H1 (cell line): Measurements from ENCODE around the gene TTLL7. TPM values are rescaled to one million over a fixed set of nuclear protein-coding genes. Genes with fewer than 3 reads are reported as not detected.

Experiments used
- CTCF ChIA-PET: fragments of 300-600 bp; sonication (Branson Sonifier 250); formaldehyde crosslinking; loops from one replicate; lab custom pipeline; 2021; ENCODE audit not compliant: partially characterized antibody; lab: Charles Lee
- POLR2A ChIA-PET: fragments of 300-600 bp; sonication (Branson Sonifier 250); formaldehyde crosslinking; loops from one replicate; lab custom pipeline; 2021; ENCODE audit warnings: inconsistent platforms; ENCODE audit not compliant: partially characterized antibody; lab: Charles Lee
- DNase-seq, 2 experiments: peaks; one replicate each; pipeline versions ENCODE4 v3.0.0 to v3.0.0-alpha.2; 2010 to 2022; ENCODE audit warnings: low spot score in 2 of 2, low read depth in 1 of 2, mixed read lengths in 1 of 2
- FAIRE-seq: peaks from 2 replicates; lab custom pipeline; 2011; peaks lifted over from hg19 to GRCh38; lab: Jason Lieb, UNC
- H2AFZ ChIP-seq: 2 replicates; pipeline ENCODE4 v1.8.1; 2012; ENCODE audit warnings: low read length, inconsistent platforms
- H2AK5ac ChIP-seq: 2 replicates; pipeline ENCODE4 v1.6.1; 2013; ENCODE audit warnings: low read depth, low read length
- H2BK120ac ChIP-seq: replicated peaks from 2 replicates; pipeline ENCODE3; 2013; ENCODE audit warnings: low read depth, low read length, inconsistent platforms
- H2BK12ac ChIP-seq: 2 replicates; pipeline ENCODE4 v1.6.1; 2013; ENCODE audit warnings: low read depth, low read length
- H2BK15ac ChIP-seq: 2 replicates; pipeline ENCODE4 v1.6.1; 2013; ENCODE audit warnings: low read length
- H2BK20ac ChIP-seq: 2 replicates; pipeline ENCODE4 v1.6.1; 2013; ENCODE audit warnings: low read length
- H2BK5ac ChIP-seq: 2 replicates; pipeline ENCODE4 v1.6.1; 2013; ENCODE audit warnings: low read depth, low read length
- H3K14ac ChIP-seq: 2 replicates; pipeline ENCODE4 v1.6.1; 2013; ENCODE audit warnings: inconsistent platforms; ENCODE audit not compliant: insufficient read length
- H3K18ac ChIP-seq: 2 replicates; pipeline ENCODE4 v1.6.1; 2013; ENCODE audit warnings: low read length; ENCODE audit errors: extremely low read depth
- H3K23ac ChIP-seq: 2 replicates; pipeline ENCODE4 v1.6.1; 2013; ENCODE audit warnings: inconsistent platforms; ENCODE audit not compliant: insufficient read length
- H3K23me2 ChIP-seq: 2 replicates; pipeline ENCODE4 v1.6.1; 2013; ENCODE audit warnings: low read depth, low read length
- H3K27ac ChIP-seq: 2 replicates; pipeline ENCODE4 v1.6.1; 2011; ENCODE audit warnings: low read depth, low read length, inconsistent platforms
- H3K27me3 ChIP-seq, 4 experiments: replicated peaks in 1 of 4; 1 replicate in 1 of 4; 2 replicates in 3 of 4; pipeline versions ENCODE4 v1.6.1 to v1.8.1; 2011 to 2013; ENCODE audit warnings: low read length in 3 of 4, mild to moderate bottlenecking in 3 of 4, inconsistent platforms in 2 of 4, mixed read lengths in 2 of 4, moderate library complexity in 1 of 4; ENCODE audit not compliant: control insufficient read depth in 3 of 4, insufficient read depth in 3 of 4; ENCODE audit errors: extremely low read depth in 1 of 4
- H3K36me3 ChIP-seq, 4 experiments: 2 replicates each; pipeline versions ENCODE4 v1.6.1 to v1.8.1; 2011 to 2013; ENCODE audit warnings: mild to moderate bottlenecking in 4 of 4, low read length in 3 of 4, moderate library complexity in 2 of 4, control low read depth in 1 of 4, inconsistent platforms in 1 of 4; ENCODE audit not compliant: insufficient read depth in 4 of 4, control insufficient read depth in 2 of 4
- H3K4ac ChIP-seq: replicated peaks from 2 replicates; pipeline ENCODE3; 2013; ENCODE audit warnings: low read length, low read depth, mixed read lengths, inconsistent platforms; ENCODE audit not compliant: insufficient read length
- H3K4me1 ChIP-seq, 4 experiments: replicated peaks in 1 of 4; 1 replicate in 1 of 4; 2 replicates in 3 of 4; pipeline versions ENCODE4 v1.6.1 to v1.8.1; 2011 to 2013; ENCODE audit warnings: low read length in 3 of 4, inconsistent platforms in 2 of 4, mixed read lengths in 1 of 4; ENCODE audit not compliant: insufficient read depth in 4 of 4, control insufficient read depth in 3 of 4
- H3K4me2 ChIP-seq, 2 experiments: 2 replicates each; pipeline versions ENCODE4 v1.6.1 to v1.8.1; 2011 to 2013; ENCODE audit warnings: low read depth in 2 of 2, low read length in 2 of 2, control low read depth in 1 of 2, inconsistent platforms in 1 of 2, mild to moderate bottlenecking in 1 of 2; ENCODE audit not compliant: insufficient read depth in 1 of 2
- H3K4me3 ChIP-seq, 4 experiments: fragments of 200-600, 300-600 bp in 1 of 4; sonication (generic), shearing (Covaris generic), sonication (Bioruptor Twin) in 1 of 4; 2 replicates each; pipeline versions ENCODE4 v1.5.1 to v1.8.1; 2011 to 2016; ENCODE audit warnings: low read length in 4 of 4, low read depth in 3 of 4, control low read depth in 2 of 4, inconsistent platforms in 2 of 4, mild to moderate bottlenecking in 2 of 4, mixed read lengths in 1 of 4, moderate library complexity in 1 of 4; ENCODE audit not compliant: insufficient read depth in 2 of 4; ENCODE audit errors: extremely low read depth in 1 of 4
- H3K56ac ChIP-seq: replicated peaks from 2 replicates; pipeline ENCODE3; 2013; ENCODE audit warnings: low read depth, mild to moderate bottlenecking, mixed read lengths, low read length, inconsistent platforms; ENCODE audit not compliant: insufficient read length
- H3K79me1 ChIP-seq: 2 replicates; pipeline ENCODE4 v1.6.1; 2013; ENCODE audit warnings: low read depth, low read length, control low read depth
- H3K79me2 ChIP-seq, 2 experiments: 2 replicates each; pipeline versions ENCODE4 v1.6.1 to v1.8.1; 2012 to 2013; ENCODE audit warnings: low read length in 2 of 2, mild to moderate bottlenecking in 2 of 2, inconsistent platforms in 1 of 2; ENCODE audit not compliant: insufficient read depth in 2 of 2, control insufficient read depth in 1 of 2
- H3K9ac ChIP-seq, 4 experiments: replicated peaks in 1 of 4; 1 replicate in 1 of 4; 2 replicates in 3 of 4; pipeline versions ENCODE4 v1.6.1 to v1.8.1; 2011 to 2013; ENCODE audit warnings: low read depth in 3 of 4, low read length in 3 of 4, control low read depth in 2 of 4, mild to moderate bottlenecking in 2 of 4, moderate library complexity in 2 of 4, inconsistent platforms in 1 of 4; ENCODE audit errors: extremely low read depth in 1 of 4
- H3K9me3 ChIP-seq, 2 experiments: 2 replicates each; pipeline versions ENCODE4 v1.6.1 to v1.8.1; 2012 to 2013; ENCODE audit warnings: mild to moderate bottlenecking in 2 of 2, moderate library complexity in 2 of 2, control low read depth in 1 of 2, inconsistent platforms in 1 of 2, low read depth in 1 of 2, low read length in 1 of 2, mixed read lengths in 1 of 2; ENCODE audit not compliant: insufficient read depth in 2 of 2
- H4K20me1 ChIP-seq, 2 experiments: replicated peaks in 1 of 2; 2 replicates each; pipeline versions ENCODE3 to v1.8.1; 2011 to 2013; ENCODE audit warnings: inconsistent platforms in 2 of 2, low read length in 2 of 2, mild to moderate bottlenecking in 1 of 2; ENCODE audit not compliant: insufficient read depth in 2 of 2, control insufficient read depth in 1 of 2
- H4K5ac ChIP-seq: 2 replicates; pipeline ENCODE4 v1.6.1; 2013; ENCODE audit warnings: low read length, low read depth, mixed read lengths, inconsistent platforms; ENCODE audit not compliant: insufficient read length
- H4K8ac ChIP-seq: 2 replicates; pipeline ENCODE4 v1.8.0; 2013; ENCODE audit warnings: mild to moderate bottlenecking, moderate library complexity, low read length, inconsistent platforms; ENCODE audit not compliant: insufficient read depth; ENCODE audit errors: extremely low read depth
- H4K91ac ChIP-seq: replicated peaks from 2 replicates; pipeline ENCODE3; 2013; ENCODE audit warnings: low read length, mixed read lengths, inconsistent platforms; ENCODE audit not compliant: insufficient read length
- BCL11A ChIP-seq, 2 experiments: IDR thresholded peaks; one replicate each; pipeline ENCODE4 v1.6.1; 2011; ENCODE audit warnings: low read depth in 2 of 2, low read length in 2 of 2, mild to moderate bottlenecking in 2 of 2
- EZH2 ChIP-seq: fragments of 200-600 bp; sonication (generic); IDR thresholded peaks from 2 replicates; pipeline ENCODE4 v1.7.1; 2012; ENCODE audit warnings: low read depth, mild to moderate bottlenecking, moderate library complexity, low read length, inconsistent platforms; ENCODE audit not compliant: severe bottlenecking
- JUN ChIP-seq: IDR thresholded peaks from 2 replicates; pipeline ENCODE4 v1.6.1; 2011; ENCODE audit warnings: low read depth, mild to moderate bottlenecking, improper control_type of control experiment, low read length
- KDM4A ChIP-seq: IDR thresholded peaks from one replicate; pipeline ENCODE4 v1.7.1; 2012; ENCODE audit warnings: low read depth, mild to moderate bottlenecking, moderate library complexity, low read length, inconsistent platforms; ENCODE audit not compliant: severe bottlenecking
- POU5F1 ChIP-seq: IDR thresholded peaks from 2 replicates; pipeline ENCODE4 v1.6.1; 2011; ENCODE audit warnings: low read depth, mild to moderate bottlenecking, low read length, moderate library complexity
- RBBP5 ChIP-seq: IDR thresholded peaks from 2 replicates; pipeline ENCODE4 v1.7.1; 2012; ENCODE audit warnings: low read depth, mild to moderate bottlenecking, inconsistent platforms, low read length, moderate library complexity, borderline replicate concordance
- TBP ChIP-seq: IDR thresholded peaks from 2 replicates; pipeline ENCODE4 v1.6.1; 2011; ENCODE audit warnings: low read depth, low read length, improper control_type of control experiment
- WGBS, 2 experiments: shearing (Covaris generic) in 1 of 2; methylation state at CpG; one replicate each; pipeline versions ENCODE4 v1.1.6 to v1.1.7; 2013 to 2015; ENCODE audit warnings: low lambda C conversion rate in 2 of 2, mixed read lengths in 2 of 2, inconsistent platforms in 1 of 2, low coverage in 1 of 2, missing lambda C conversion rate in 1 of 2; ENCODE audit not compliant: insufficient replicate concordance in 2 of 2, insufficient coverage in 1 of 2, insufficient read length in 1 of 2; ENCODE audit errors: extremely low coverage in 1 of 2, missing lambda C conversion rate in 1 of 2; 5-methylcytosine and 5-hydroxymethylcytosine counted together
- polyA plus RNA-seq, 7 experiments: library from polyadenylated mRNA; depleted of rRNA in 3 of 7; stranded (reverse) in 5 of 7; unstranded in 2 of 7; fragments of >200 nt in 5 of 7; fragments of 200-250 nt in 2 of 7; gene quantifications; 1 replicate in 5 of 7; 2 replicates in 1 of 7; 4 replicates in 1 of 7; pipeline versions ENCODE4 v1.2.1 to v1.2.3, GENCODE V29; 2011 to 2013; ENCODE audit warnings: missing spikeins in 2 of 7, mixed read lengths in 2 of 7
- total RNA-seq: library from RNA; stranded (reverse); fragmentation: NEBNext Ultra II Directional; extraction: Animal tissue kit (Norgen Biotek cat#: 25700); gene quantifications from 2 replicates; pipeline ENCODE4 v1.2.1, GENCODE V29; 2021
- TF ChIP-seq, protein P1 (sequence below): IDR thresholded peaks from 2 replicates; pipeline ENCODE4 v1.6.1; 2012; ENCODE audit warnings: inconsistent platforms

TTLL7 gene
- total and polyA plus RNA-seq, 2 of the 8 experiments (the other 6 are each of a cell fraction or from before 2014, with no cell fraction given): 1.9 to 7.9 TPM

DNA sequence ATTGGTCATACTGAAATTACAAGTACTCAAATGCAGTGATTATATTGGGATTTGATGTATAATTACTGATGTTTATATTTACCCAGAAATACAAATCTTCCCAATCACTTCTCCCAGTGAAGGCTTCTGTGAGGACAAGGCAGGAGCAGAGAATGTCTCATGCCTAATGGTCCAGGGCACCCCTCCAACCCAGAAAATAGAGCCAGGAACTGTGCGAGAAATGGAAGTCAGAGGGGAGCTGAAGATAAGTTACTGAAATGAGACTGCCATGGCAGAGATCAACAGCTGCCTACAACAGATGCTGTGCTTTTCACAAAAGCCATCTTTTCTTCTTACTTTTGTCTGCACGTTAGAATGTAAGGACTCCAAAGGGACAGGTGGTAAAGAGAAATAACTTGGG lies 171.2 kb downstream of the TTLL7 start:
- Histone ChIP-seq H3K27me3 (no peaks in the 10 kb centered on the region), H4K91ac (no peak overlapping the region), H3K9me3 (no peaks in the 10 kb centered on the region), H2AK5ac (no peak overlapping the region), H2BK20ac (no peak overlapping the region), H3K79me1 (no peaks in the 10 kb centered on the region), H3K4me3 (no peak overlapping the region), H4K8ac (no peak overlapping the region), H2AFZ (no peak overlapping the region), H4K20me1 (no peaks in the 10 kb centered on the region), H3K79me2 (no peaks in the 10 kb centered on the region), H3K4ac (no peak overlapping the region), H3K9ac (no peak overlapping the region), H3K27ac (no peak overlapping the region), H3K23ac (no peak overlapping the region), H2BK5ac (no peak overlapping the region), H3K23me2 (no peaks in the 10 kb centered on the region), H3K14ac (no peak overlapping the region), H3K4me1 (no peaks in the 10 kb centered on the region), H4K5ac (no peak overlapping the region), H2BK120ac (no peak overlapping the region), H3K36me3 (no peaks in the 10 kb centered on the region), H3K4me2 (no peak overlapping the region), H3K56ac (no peak overlapping the region), H2BK15ac (no peak overlapping the region), H2BK12ac (no peak overlapping the region), H3K18ac (no peak overlapping the region)
- WGBS, 2 experiments: 89% methylated on average over 2 of the region's 2 CpGs; no CpG with 5 or more reads in 1 of the 2 experiments
- DNase-seq (no peak), FAIRE-seq (no peak)
- ChIA-PET POLR2A (no interaction called here), CTCF (no interaction called here)
- TF ChIP-seq TBP: no peak
- no peak for TF ChIP-seq EZH2
- TF ChIP-seq KDM4A: no peak
- TF ChIP-seq BCL11A (IDR thresholded peaks at IDR 0.05; ENCODE audit: low read depth in 2 of 2, low read length in 2 of 2): no peak
- TF ChIP-seq POU5F1: no peak
- no peak for TF ChIP-seq JUN
- TF ChIP-seq RBBP5: no peak
- TF ChIP-seq, protein P1, sequence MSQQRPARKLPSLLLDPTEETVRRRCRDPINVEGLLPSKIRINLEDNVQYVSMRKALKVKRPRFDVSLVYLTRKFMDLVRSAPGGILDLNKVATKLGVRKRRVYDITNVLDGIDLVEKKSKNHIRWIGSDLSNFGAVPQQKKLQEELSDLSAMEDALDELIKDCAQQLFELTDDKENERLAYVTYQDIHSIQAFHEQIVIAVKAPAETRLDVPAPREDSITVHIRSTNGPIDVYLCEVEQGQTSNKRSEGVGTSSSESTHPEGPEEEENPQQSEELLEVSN: no peak
